NCI-H146 (cell line): ENCODE data around the gene SEMA3B.
"Not testable (repeated sequence)": the region's sequence is repeated elsewhere in the genome, so short reads cannot be mapped to it uniquely, and the experiment has no call there.

Experiments used
- DNase-seq: peaks from one replicate; lab custom pipeline; 2025; lab: John Stamatoyannopoulos, UW

The SEMA3B gene

GRCh38 chr3:50237754-50238548 lies 31.0 kb upstream of the SEMA3B start:
- DNase-seq, result peak; percentile 75

- no peak for DNase-seq
Measured at GRCh38 chr3:50238549-50239026, 30.4 kb upstream of the SEMA3B start.

DNA sequence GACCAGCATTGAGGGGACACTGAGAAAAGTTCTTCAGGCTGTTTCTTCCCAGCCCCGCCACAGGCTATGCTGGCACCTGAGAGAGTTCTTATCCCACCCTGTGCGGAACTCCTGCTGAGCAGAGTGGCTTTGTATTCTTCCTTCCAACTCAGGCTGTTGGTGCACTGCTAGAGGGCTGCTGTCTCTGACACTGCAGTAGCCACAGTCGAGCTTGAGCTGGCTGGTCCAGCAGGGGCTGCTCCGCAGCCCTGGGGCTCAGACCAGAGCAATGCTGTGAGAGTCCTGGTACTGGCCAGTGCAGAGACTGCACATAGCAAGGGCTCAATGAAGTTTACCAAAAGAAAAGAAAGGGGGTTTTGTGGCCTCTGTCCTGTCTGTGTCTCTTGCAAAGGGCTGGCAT lies 29.3 kb upstream of the SEMA3B start:
- no peak for DNase-seq

- DNase-seq, result peak; percentile 56
Measured at GRCh38 chr3:50241163-50241562, 27.8 kb upstream of the SEMA3B start.

DNA sequence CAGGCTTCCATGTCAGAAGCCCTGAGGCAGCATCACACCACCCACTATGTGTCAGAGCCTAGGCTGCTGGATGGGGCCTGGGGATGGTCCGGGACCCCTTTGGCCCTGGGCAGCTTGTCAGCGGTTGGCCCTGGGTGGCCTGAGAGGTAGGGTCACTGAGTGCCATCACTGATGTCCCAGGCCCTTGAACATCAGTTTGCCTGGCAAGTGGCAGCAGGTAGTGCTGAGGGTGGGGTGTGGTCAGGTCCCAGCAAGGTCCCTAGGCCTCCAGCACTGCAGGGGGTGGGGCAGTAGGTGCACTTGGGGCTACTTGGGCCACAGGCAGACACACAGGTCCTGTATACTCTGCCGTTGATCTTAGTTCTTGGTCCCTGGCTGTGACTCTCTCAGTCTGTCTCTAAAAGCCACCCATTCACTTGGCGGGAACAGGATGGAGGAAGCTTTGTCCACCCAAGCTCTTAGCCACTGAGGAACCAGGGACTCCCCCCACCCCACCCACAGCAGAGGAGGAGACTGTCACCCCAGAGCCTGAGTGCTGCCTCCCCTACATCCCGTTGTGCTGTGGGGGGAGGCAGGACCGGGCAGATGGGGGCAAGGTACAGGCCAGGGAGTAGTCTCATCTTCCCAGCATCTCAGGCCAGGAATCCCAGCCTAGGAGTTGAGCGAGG lies 27.1 kb upstream of the SEMA3B start:
- DNase-seq, result no peak

GRCh38 chr3:50242381-50242770 lies 26.6 kb upstream of the SEMA3B start:
- DNase-seq, result no peak

DNA sequence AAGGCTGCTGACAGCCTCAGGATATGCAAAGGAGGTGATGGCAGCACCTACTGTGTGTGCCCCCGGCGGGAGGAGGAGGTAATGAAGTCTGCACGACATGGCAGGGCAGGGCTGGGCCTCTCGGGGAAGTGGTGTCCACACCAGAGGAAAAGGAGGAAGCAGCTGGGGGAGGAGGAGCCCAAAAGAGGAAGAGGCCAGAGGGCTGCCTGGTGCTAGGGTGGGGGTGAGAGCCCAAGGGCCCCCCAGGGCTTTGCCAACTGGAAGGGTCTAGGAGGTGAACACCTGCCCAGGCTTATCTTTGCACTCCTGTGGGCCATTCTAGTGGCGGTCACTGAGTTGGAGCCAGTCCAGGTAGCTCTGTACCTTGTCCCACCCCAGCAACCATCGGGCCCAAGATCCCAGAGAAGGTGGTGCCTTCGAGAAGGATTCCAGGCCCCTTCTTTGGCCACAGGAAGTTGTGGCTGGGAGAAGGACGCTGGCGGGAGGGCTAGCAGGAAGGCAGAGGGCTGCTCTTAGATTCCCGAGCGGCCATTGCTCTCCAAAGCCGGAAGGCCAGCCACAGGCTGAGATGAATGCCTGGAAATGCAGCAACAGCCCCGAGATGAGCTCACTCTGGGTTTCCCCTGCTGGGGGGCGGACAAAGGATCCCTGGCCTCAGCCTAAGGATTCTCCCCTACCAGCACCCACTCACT lies 25.9 kb upstream of the SEMA3B start:
- no peak for DNase-seq

GRCh38 chr3:50243543-50243895 lies 25.4 kb upstream of the SEMA3B start:
- DNase-seq, result no peak

- DNase-seq, result not testable (repeated sequence)
Measured at GRCh38 chr3:50244813-50245212, 24.1 kb upstream of the SEMA3B start.

GRCh38 chr3:50245251-50245745 lies 23.6 kb upstream of the SEMA3B start:
- no peak for DNase-seq

GRCh38 chr3:50245831-50246516 lies 23.0 kb upstream of the SEMA3B start:
- DNase-seq, result peak; percentile 91

GRCh38 chr3:50246517-50246954 lies 22.4 kb upstream of the SEMA3B start:
- DNase-seq, result no peak

- no peak for DNase-seq
Measured at GRCh38 chr3:50248387-50248786, 20.6 kb upstream of the SEMA3B start.

DNA sequence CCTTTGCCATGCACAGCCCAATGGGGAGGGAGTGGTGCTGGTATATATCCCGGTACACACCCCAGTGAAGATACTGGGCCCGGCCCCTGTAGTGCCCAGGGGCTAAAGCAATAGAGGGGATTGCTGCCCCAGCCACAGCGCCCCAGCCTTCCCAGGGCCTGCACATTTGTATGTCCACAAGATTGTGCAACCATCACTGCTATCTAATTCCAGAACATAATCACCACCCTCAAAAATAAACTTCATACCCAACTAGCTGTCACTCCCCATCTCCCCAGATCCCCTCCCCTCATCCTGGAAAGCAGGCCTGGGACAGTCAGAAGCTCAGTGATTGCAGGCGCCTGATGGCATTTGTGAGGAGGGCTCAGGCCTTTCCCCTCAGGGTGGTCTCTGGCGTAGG lies 19.5 kb upstream of the SEMA3B start:
- DNase-seq, result no peak

GRCh38 chr3:50250514-50250913 lies 18.4 kb upstream of the SEMA3B start:
- DNase-seq, result no peak

GRCh38 chr3:50251220-50251619 lies 17.7 kb upstream of the SEMA3B start:
- no peak for DNase-seq

- no peak for DNase-seq
Measured at GRCh38 chr3:50254577-50255250, 14.2 kb upstream of the SEMA3B start.

DNA sequence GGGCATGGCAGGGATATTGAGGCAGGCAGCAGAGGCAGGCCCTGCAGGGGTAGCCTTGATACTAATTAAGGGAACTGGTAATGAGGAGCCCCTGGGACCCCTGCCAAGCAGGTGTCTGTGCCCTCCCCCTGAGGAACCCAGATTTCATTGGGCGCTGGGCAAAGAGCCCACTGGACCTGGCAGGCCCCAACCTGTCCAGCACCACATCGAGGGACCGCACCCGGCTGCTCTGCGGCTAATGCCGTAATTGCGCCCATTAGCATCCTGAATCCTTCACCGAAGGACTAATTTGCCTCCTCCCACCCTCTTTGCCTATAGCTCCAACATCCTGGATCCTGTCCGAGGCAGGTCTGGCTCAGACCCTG lies 13.7 kb upstream of the SEMA3B start:
- DNase-seq, result no peak

DNA sequence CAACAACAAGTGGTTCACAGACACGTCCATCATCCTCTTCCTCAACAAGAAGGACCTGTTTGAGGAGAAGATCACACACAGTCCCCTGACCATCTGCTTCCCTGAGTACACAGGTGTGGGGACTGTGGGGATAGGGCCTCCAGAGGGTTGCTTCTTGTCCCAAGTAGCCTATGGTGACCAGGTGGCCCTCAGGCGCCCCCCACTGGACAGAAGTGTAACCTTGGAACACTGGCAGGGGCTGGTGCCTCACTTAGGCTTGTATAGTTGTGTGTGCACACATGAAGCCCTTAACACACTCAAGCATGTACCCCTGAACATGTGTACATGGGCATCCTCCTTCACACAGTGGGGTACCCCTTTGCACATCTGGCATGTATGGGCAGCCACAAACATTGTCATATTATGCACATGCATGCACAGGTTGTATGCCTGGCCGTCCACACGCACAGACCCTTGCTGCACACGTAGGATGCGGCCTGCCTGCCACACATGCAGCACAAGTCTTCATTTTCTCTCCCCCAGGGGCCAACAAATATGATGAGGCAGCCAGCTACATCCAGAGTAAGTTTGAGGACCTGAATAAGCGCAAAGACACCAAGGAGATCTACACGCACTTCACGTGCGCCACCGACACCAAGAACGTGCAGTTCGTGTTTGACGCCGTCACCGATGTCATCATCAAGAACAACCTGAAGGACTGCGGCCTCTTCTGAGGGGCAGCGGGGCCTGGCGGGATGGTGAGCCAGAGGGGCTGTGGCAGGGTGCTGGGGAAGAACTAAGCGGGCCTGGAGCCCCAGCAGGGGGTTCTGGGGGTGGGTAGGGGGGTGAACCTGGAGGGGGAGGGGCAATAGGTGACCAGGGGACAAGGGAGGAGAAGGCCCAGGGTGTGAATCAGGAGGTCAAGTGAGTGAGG lies 11.7 kb upstream of the SEMA3B start:
- peak; percentile 16 for DNase-seq

DNA sequence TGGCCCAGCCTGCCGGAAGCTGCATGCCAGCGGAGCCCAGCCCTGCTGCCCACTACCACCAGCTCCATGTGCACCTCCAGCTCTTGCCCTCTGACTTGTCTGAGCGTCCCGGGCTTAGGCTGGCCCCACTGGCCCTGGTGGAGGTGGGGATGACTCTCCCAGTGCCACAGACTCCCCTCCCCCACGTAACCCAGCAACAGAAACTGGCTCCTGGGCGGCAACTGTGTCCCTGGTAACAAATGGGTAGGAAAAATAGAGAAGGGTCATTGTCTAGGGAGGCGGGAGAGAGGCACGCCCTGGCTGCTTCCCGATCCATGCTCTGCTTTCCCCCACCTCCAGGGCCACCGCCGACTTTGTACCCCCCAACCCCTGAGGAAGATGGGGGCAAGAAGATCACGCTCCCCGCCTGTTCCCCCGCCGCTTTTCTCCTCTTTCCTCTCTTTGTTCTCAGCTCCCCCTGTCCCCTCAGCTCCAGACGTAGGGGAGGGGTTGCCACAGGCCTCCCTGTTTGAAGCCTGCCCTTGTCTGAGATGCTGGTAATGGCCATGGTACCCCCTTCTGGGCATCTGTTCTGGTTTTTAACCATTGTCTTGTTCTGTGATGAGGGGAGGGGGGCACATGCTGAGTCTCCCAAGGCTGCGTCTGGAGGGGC lies 10.8 kb upstream of the SEMA3B start:
- DNase-seq, result no peak
